Stimulated activated CD8-positive, alpha-beta memory T cell treated with anti-CD3 and anti-CD28 coated beads, Interleukin-12 subunit alpha, Interleukin-12 subunit beta, amount 100 ng/mL, for 4 hours (primary cell): Measurements from ENCODE around the gene MAB21L4.

ENCODE experiments used
- DNase-seq: peaks from one replicate; pipeline ENCODE4 v3.0.0-alpha.2; 2020; ENCODE audit warnings: low read depth

Gene MAB21L4

DNA sequence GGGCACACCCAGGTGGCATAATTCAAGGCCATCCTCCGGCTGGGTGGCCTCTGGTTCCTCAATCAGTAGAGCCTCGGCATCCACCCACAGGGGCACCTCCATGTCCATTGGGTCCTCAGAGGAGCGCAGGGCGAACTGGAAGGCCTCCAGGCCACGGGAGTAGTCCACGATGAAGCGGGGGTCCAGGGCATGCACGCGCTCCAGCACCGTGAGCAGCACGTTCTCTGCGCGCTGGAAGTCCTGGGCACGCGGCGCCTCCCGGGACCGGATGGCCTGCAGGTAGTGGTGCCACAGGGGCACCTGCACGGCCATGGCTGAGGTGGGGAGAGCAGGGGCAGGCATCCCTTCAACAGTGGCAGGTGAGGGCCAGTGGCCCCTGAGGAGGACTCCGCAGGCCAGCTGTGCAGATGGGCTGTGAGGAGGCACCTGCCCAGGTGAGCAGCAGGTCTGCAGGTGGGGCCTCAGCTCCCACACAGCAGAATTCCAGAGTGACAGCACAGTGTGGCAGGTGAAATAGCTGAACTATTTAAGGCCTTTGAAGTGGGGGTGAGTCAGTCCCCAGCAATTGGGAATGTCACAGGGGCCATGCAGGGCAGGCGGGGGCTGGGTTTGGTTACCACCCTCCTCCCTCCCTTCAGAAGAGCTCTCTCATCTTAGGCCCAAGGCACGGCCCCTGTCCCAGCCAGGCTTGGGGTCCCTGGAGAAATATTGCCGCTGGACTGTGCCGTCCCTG, at the start of gene MAB21L4:
Gene MAB21L4 (minus strand): TSS at position 501 of the 733 bp plus-strand sequence. CDS start 159 bp downstream, at position 342.
- no peak for DNase-seq

DNA sequence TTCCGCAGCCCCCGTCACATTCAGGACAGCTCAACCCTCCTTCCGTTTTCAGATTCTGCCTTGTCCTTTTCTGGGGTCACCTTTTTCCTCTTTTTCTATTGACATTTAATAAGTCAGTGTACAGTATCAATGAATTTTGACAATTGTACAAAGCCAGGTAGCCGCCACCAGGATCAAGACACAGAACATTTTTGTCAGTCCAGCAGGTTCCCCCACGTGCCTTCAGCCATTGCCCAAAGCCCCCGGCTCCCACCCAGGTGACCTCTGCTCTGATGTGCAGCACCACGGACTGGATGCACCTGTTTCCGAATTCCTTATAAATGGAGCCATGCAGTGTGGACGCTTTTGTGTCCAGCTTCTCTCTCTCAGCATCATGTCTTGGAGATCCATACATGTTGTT, 40.1 kb upstream of the MAB21L4 start:
- DNase-seq: no peak

DNA sequence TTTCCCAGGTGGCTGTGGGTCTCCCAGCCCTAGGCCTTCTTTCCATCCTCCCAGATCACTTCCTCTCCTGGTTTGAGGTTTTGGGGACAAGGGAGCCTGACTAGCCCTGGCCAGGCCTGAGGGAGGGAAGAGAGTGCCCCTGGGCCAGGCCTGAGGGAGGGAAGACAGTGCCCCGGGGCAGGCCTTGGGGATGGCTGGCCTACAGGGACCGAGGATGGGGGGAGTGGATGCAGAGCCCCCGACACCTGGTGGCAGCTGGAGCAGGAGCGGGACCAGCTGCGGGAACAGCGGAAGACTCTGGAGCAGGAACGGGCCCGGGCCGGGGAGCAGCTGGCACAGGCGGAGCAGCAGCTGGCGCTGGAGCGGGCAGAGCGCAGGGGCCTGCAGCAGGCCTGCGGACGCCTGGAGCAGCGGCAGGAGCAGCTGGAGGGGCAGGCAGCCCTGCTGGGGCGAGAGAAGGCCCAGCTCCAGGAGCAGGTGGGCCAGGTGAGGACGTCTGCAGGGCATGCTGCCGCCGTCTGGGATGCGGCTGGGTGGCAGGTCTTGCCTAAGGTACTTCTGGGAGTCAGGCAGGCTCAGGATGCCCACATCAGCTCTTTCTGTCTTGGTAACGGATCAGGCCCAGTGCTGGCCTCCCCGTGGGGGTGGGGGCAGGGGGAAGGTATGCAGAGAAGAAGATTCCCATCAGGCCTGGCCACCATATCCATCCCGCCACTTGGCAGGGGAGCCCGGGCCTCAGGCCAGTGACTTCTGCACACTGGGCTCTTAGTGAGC, 39.3 kb upstream of the MAB21L4 start:
- DNase-seq: no peak

DNA sequence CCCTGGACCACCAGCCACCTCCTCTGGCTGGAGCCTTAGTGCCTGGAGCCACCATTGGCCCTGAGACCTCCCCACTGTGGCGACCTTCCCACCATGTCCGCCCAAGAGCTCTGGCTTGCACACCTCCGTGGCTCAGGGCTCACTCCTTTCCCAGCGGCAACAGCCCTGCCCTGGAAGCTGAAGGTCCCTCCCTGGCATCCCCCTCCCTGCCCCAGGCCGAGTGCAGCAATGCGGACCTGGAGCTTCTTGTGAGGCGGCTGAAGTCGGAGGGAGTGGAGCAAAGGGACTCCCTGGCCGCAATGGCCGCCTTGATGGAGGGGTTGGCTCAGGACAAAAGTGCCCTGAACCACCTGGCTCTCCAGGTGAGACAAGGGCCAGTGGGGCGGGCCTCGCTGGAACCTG, 38.7 kb upstream of the MAB21L4 start:
- no peak for DNase-seq

DNA sequence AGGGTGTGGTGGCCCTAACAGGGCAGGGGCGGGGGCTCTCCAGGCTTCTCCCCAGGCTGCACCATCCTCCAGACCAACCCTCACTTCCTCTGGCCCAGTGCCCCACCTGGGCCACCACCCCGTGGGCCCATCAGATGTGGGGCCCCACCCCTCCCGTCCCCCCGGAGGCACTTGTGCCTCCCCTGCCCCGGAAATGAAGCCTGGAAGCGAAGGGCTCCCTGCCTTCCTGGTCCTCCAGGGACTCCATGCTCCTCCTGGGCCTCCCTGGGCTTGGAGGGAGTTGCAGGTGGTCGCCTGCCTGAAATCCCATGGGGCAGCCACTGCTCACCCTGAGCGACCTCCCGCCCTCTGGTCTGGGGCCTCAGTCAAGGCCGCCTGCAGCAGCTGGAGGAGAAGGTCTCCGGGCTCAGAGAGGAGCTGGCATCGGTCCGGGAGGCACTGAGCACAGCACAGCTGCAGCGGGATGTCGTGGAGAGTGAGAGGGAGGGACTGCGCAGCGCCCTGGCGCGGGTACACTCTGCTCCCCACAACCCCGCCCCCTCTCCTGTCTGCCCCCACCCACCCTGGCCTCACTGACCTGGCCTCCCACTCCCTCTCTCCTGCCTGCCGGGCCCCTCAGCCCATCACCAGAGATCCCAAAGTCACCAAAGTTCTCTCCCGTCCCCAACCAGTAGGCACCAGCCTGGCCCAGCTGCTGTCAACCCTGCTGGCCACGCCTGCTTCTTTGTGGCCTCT, 38.2 kb upstream of the MAB21L4 start:
- no peak for DNase-seq

DNA sequence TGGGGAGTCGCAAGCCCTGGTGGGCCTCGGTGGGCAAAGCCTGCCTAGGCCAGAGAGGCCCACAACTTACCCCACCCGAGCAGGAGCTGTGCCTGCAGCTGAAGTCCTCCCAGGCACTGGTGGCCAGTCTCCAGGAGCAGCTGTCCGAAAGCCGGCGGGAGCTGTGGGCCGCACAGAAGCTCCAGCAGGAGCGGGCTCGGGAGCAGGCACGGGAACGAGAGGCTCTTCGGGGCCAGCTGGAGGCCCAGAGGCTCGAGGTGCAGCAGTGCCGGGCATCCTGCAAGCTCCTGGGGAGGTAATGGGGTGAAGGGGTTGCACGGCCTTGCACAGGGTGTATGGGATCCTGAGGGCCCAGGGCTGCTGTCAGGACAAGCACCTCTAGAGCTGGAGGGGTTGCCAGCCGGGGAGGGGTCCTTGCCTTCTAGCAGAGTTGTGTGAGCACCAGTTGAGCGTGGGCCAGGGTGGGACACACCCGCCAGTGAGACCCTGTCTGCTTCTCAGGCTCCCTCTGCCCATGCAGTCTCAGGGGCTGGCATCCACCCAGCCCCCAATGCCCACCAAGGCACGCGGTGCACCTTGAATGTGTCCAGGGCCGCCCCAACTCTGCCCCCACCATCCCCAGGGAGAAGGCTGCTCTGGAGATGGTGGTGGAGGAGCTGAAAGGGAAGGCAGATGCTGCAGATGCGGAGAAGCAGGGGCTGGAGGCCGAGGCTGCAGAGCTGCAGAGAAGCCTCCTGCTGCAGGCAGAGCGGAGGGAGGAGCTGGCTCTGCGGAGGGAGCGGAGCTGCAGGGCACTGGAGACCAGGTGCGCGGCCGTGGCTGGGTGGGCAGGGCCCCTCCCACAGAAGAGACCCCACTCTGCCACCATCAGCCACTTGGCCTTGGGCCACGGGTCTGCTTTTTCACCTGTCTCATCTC, 37.4 kb upstream of the MAB21L4 start:
- DNase-seq: no peak

DNA sequence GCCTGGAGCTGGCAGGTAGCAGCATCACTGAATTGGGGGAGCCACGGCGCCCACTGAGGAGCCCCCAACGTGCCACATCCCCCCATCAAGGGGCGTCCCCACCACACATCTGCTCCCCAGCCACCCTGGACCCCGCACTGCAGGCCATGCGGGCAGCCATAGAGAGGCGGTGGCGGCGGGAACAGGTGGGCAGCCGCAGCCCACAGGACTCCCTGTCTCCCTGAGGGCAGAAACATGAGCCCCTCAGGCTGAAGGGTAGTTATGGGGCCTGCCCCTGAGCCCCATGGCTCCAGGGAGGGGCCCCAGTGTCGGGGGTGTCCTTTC, 36.7 kb upstream of the MAB21L4 start:
- DNase-seq: no peak

DNA sequence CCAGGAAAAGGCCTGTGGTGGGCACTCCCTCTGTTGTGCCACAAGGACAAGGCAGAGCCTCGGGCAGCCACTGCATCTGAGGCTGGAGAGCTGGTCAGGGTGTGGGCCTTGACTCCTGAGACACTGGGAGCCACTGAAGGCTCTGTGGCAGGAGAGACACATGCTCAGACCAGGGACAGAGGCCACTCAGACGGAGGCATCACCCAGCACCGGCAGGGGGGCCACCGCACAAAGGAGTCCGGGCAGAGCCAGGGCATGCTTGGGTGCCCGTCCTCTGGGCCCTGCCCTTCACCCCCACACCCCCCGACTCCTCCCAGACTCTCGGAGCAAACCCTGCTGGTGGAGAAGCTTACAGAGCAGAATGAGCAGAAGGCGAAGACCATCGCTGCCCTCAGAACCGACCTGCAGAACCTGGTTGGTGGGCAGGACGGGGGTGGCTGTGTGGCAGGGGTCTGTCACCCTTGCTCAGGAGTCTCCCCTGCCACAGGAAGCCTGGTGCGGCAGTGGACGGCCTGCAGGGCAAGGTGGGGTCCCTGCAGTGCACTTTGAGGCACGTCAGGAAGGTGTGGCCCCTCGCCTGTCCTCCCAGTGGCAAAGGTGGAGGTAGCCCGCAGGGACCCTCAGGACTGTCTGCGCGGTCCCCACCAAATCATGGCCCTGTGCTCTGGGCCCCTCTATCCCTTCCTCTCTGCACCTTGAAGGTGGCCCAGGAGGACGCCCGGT, 36.2 kb upstream of the MAB21L4 start:
- no peak for DNase-seq

DNA sequence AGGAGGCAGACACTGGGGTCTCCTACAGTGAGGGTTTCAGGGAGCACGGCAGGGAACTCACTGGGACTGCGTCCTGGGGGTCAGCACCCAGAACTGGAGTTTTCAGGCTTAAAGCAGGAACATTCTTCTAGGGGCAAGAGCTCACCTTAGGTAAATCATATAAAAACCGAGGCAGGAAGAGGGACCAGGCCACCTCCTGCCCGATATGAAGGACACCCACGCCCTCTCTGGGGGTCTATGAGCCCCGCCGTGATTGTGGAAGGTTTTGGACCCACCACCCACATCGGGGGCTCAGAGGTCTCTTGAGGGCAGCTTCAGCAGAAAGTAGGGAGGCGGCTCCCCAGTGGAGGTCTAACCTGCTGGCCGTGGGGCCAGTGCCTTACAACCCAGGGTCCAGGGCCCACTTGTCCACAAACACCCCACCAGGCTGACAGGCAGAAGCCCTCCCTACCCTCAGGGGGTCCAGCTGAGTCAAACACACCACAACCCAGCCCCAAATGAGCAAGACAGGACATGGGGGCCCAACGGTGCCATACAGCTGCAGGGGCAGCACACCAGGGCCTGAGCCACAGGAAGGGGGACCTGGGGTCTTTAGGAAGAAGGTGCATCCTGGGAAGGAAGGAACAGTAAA, 35.5 kb upstream of the MAB21L4 start:
- no peak for DNase-seq

DNA sequence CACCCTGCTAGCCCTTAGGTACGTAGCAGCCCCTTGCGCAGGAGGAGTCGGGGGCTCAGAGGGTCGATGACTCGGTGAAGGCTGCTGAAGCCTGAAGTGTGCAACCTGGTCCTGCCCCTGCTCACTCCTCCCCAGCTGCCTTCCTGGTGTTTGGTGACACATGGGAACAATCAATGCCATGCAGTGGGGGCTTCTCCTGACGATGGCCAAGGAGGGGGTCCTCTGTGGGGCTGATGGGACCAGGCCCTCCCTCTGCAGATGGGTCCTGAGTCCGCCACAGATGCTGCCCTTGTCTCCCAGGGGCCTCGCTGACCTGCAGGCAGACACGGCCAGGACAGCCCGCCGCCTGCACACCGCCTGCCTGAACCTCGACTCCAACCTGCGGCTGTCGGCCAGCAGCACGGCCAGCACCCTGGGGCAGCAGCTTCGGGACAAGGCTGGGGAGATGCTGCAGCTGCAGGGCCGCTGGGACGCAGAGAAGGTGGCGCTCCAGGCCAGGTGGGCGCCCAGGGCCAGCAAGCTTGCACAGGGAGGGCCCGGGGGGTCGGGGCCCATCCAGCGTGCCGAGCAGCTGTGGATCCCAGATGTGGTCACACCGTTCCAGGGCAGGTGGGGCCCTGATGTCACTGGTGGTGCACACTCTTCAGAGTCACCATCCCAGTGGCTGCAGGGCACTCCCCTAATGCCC, 34.8 kb upstream of the MAB21L4 start:
- DNase-seq: no peak

DNA sequence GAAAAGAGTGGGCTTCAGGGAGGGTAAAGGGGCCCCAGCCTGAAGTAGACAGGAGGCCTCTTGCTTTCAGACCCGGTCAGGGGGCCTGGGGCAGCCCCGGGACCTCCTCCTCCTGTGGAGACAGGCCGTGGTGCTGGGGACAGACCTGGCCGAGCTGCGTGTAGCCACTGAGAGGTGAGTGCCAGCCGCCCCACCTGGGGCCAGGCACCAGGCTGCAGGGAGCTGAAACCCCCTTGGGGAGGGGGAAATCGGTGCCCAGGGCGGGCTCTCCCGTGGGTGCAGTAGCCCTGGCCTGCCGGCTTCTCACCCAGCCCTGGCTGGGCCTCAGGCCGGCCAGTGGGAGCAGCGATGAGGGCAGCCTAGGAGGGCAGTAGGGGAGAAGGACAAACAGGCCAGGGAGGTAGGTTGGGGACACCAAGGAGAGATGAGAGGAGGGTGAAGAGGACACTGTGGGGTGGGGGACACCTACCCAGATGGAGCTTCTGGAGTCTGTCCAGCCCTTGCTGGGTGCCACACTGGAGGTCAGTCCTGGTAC, 34.2 kb upstream of the MAB21L4 start:
- DNase-seq: no peak

DNA sequence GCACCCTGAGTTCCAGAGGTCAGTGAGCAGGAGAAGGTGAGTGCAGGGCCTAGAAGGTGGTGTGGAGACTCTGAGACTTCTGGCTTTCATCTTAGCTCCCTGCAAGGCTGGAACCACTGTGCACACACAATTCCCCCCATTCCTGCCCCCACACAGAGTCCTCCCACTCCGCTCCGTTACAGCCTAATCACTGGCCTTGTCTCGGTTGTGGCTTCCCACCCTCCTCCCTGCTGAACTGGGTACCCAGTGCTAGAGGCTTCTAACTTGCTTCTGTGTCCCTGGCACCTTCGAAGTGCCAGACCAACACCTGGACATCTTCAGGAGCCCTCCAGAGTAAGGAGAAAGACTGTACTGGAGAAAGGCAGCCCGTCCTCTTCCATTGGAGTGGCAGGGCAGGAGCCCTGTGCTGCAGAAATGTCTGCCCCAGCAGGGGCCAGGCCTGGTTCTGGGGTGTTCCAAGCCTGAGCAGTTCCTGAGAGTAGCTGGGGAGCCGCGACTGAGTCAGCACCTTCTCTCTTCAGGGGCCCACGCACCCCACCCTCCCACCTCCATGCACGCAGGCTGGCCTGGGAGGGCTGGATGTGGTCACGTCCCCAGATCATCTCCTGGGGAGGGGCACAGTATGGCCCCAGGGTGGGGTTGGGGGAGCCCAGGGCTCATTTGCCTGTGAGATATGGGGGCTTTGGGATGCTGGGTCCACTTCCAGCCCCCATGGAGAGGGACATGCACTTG, 33.6 kb upstream of the MAB21L4 start:
- no peak for DNase-seq

DNA sequence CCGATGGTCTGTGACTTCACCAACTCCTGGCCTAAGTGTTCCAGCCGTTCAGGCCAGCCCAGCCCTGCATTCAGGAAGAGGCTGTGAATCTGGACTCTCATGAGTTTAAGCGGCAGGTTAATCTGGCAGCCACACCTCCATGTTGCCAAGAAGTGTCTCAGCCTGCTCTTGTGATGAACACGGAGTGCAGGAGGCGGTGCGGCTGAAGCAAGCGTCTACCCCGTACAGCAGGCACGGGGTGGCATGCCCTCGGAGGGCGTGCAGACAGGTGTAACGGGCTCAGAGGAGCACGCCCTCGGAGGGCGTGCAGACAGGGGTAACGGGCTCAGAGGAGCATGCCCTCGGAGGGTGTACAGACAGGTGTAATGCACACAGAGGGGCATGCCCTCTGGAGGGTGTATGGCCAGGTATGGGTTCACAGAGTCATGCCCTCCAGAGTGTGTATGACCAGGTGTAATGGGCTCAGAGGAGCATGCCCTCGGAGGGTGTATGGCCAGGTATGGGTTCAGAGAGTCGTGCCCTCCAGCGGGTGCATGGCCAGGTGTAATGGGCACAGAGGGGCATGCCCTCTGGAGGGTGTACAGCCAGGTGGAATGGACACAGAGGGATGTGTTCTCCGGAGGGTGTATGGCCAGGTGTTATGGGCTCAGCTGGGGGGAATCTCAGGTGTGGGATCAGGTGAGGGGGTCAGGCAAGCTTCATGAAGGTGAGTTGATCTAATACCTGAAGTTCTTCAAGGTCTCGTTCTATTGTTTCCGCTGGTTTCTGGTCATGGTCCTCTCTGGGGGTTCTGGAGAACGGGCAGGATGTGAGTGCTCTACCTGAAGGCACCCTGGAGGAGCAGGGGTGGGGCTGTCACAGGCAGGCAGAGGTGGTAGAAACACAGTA, 32.8 kb upstream of the MAB21L4 start:
- DNase-seq: no peak

DNA sequence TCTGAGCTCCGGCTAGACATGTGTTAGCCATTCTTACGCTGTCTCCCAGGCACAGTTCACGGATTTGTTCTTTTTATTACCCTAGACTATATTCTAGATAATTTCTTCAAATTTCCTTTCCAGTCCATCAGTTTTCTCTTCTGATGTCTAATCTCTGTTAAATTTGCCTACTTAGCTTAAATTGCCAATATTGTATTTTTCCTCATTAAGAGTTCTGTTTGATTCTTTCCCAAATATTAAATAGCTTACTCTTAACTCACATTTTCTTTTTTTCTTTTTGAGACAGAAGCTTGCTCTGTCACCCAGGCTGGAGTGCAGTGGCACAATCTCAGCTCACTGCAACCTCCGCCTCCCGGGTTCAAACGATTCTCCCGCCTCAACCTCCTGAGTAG, 31.4 kb upstream of the MAB21L4 start:
- no peak for DNase-seq

DNA sequence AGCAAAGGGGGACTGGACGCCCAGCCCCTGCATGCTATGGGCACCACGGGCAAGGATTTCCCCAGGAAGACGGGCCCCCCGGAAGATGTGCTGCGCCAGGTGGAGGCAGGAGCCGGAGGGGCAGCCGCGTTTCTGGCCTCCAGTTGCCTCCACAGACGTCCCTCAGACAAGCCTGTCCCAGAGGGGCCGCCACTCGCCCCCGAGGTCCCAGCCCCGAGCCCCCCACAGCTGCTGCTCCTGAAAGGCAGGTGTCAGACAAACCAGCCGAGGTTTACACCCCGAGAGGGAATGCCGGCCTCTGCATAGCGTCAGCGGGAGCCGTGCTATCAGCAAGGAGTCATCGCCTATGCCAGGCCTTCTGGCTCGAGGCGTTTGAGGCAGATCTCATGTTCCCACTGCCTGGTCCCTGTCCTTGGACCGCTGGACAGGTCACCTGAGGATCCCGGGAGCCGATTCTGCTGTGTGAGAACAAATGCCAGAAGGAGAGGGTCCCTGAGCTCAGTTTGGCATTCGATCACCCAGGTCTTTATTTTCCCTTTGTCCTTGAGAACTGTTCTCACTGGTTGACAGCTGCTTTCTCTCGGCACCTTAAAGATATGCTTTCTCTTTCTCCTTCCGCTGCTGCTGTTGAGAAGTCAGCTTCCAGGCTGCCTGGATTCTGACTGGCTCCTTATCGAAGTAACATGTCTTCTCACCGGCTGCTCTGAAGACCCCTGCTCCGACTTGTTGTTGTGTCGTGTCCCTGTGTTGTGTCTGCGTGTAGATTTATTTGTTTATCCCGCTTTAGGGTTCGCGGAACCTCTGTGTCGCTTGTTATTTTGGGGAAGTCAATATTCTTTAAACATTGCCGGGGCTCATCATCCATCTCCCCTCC, 30.8 kb upstream of the MAB21L4 start:
- no peak for DNase-seq

DNA sequence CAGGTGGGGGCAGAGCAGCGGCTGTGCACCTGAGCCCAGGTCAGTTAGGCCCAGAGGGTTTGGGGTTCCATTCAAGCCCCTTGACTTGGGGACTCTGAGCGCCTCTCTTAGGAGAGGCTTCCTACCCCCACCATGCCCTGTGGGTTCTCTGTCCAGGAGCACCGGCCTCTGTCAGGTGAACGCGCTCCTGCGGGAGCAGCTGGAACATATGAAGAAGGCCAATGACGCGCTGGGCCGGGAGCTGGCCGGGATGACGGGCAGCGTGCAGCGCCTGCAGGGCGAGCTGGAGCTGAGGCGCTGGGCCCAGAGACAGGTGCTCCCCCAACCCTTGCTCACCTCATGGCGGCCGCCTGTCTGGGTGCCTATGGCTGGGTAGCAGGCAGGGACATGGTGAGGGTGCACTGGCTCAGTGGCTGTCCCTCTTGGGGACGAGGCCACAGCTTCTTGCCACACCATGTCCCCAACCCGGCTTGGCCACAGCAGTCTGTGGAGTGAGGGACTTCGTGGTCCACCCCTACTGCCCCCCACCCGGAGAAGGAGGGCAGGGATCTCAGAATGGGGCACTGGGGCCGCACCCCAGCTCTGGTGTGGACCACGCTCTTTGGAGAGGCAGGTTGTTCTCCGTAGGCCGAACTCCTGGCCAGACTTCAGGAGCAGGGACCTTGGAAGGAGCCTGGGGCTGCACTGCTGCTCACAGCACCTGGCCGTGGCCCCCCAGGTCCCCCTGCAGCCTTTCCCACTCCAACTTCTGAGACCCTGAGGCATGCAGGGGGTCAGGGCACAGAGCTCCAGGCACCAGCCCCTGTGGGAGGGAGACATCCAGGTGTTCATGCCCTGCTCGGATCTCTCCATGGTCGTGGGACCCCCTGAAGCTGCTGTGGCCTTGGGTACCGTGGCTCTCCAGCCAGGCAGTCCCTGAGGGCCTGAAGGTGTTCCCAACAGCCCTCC, 29.9 kb upstream of the MAB21L4 start:
- no peak for DNase-seq
